NCI-H226 (cell line): ENCODE results near the gene CTU2.

Source experiments
- DNase-seq: peaks from one replicate; pipeline ENCODE4 v3.0.0-alpha.2; 2015

CTU2 gene

GRCh38 chr16:88764080-88764479 lies 57.8 kb downstream of the CTU2 start:
- no peak for DNase-seq

GRCh38 chr16:88764913-88765349 lies 58.6 kb downstream of the CTU2 start:
- peak; percentile 72 for DNase-seq
